ENCODE data around the gene FRMD8.
A peak's percentile ranks its signal among the peaks of the same experiment; 100 is the strongest.
"Not testable (repeated sequence)": the region's sequence is repeated elsewhere in the genome, so short reads cannot be mapped to it uniquely, and the experiment has no call there.

FRMD8 gene

GRCh38 chr11:65437436-65438227 is 51.2 kb downstream of the FRMD8 start:
- DNase-seq: no peak

- DNase-seq: no peak
These were observed 52.1 kb downstream of the FRMD8 start for GRCh38 chr11:65438257-65439151.

- no peak for DNase-seq
These were observed 53.1 kb downstream of the FRMD8 start for GRCh38 chr11:65439331-65440181.

- no peak for DNase-seq
These were observed 54.5 kb downstream of the FRMD8 start for GRCh38 chr11:65440831-65441499.

GRCh38 chr11:65442842-65443331 is 56.5 kb downstream of the FRMD8 start:
- DNase-seq: no peak

GRCh38 chr11:65444314-65445051 is 58.0 kb downstream of the FRMD8 start:
- no peak for DNase-seq

GRCh38 chr11:65445101-65445603 is 58.7 kb downstream of the FRMD8 start:
- no peak for DNase-seq

- DNase-seq: no peak
These were observed 59.4 kb downstream of the FRMD8 start for GRCh38 chr11:65445604-65446445.

GRCh38 chr11:65446446-65447277 is 60.2 kb downstream of the FRMD8 start:
- DNase-seq: no peak

- no peak for DNase-seq
These were observed 61.6 kb downstream of the FRMD8 start for GRCh38 chr11:65448074-65448417.

GRCh38 chr11:65448418-65449105 is 62.1 kb downstream of the FRMD8 start:
- DNase-seq: peak; percentile 55

- DNase-seq: not testable (repeated sequence)
These were observed 64.9 kb downstream of the FRMD8 start for GRCh38 chr11:65451301-65451700.

GRCh38 chr11:65452259-65452658 is 65.8 kb downstream of the FRMD8 start:
- DNase-seq: not testable (repeated sequence)

GRCh38 chr11:65452806-65453490 is 66.5 kb downstream of the FRMD8 start:
- DNase-seq: no peak

- no peak for DNase-seq
These were observed 67.9 kb downstream of the FRMD8 start for GRCh38 chr11:65454311-65454695.

- peak; percentile 87 for DNase-seq
These were observed 68.4 kb downstream of the FRMD8 start for GRCh38 chr11:65454696-65455456.

- no peak for DNase-seq
These were observed 70.0 kb downstream of the FRMD8 start for GRCh38 chr11:65456418-65456817.
